Stimulated activated CD8-positive, alpha-beta memory T cell treated with anti-CD3 and anti-CD28 coated beads, Interleukin-7, amount 100 ng/mL, for 48 hours (primary cell): ENCODE measurements around the gene CXCR3.
"Not testable (repeated sequence)": the region's sequence is repeated elsewhere in the genome, so short reads cannot be mapped to it uniquely, and the experiment has no call there.

Source experiments
- DNase-seq, 2 donors: peaks; one replicate each; pipeline ENCODE4 v3.0.0-alpha.2; 2020; ENCODE audit warnings: low read depth in 1 of 2; ENCODE audit errors: extremely low read depth in 1 of 2

Gene CXCR3

GRCh38 chrX:71611736-71612135 is 6.6 kb downstream of the CXCR3 start:
- DNase-seq = not testable (repeated sequence)

- no peak for DNase-seq
These were observed 9.1 kb downstream of the CXCR3 start for GRCh38 chrX:71609095-71609750.

- DNase-seq = no peak
These were observed 10.8 kb downstream of the CXCR3 start for GRCh38 chrX:71607488-71607887.

GRCh38 chrX:71606536-71607216 is 11.6 kb downstream of the CXCR3 start:
- DNase-seq = no peak

- DNase-seq = no peak
These were observed 13.3 kb downstream of the CXCR3 start for GRCh38 chrX:71604796-71605568.

- no peak for DNase-seq
These were observed 14.2 kb downstream of the CXCR3 start for GRCh38 chrX:71604141-71604540.

GRCh38 chrX:71603618-71604017 is 14.7 kb downstream of the CXCR3 start:
- DNase-seq = no peak

- no peak for DNase-seq
These were observed 18.3 kb downstream of the CXCR3 start for GRCh38 chrX:71599965-71600364.

- not testable (repeated sequence) for DNase-seq
These were observed 25.1 kb downstream of the CXCR3 start for GRCh38 chrX:71593210-71593609.

- DNase-seq = no peak
These were observed 31.4 kb downstream of the CXCR3 start for GRCh38 chrX:71586929-71587328.

GRCh38 chrX:71581210-71581609 is 37.1 kb downstream of the CXCR3 start:
- DNase-seq = no peak

GRCh38 chrX:71579990-71580380 is 38.3 kb downstream of the CXCR3 start:
- DNase-seq = no peak

GRCh38 chrX:71579136-71579989 is 38.9 kb downstream of the CXCR3 start:
- DNase-seq = no peak

- DNase-seq = no peak
These were observed 39.8 kb downstream of the CXCR3 start, which contains the start of gene GCNA for GRCh38 chrX:71578253-71579135. Gene GCNA, plus strand, starts transcription at chrX:71578437. Its CDS starts 2,385 bp downstream, at chrX:71580822.

- no peak for DNase-seq
These were observed 40.6 kb downstream of the CXCR3 start for GRCh38 chrX:71577682-71578081.

GRCh38 chrX:71573590-71573989 is 44.7 kb downstream of the CXCR3 start:
- no peak for DNase-seq

- DNase-seq = not testable (repeated sequence)
These were observed 46.9 kb downstream of the CXCR3 start for GRCh38 chrX:71571390-71571789.
